Adipose tissue (tissue), 3 donors: ENCODE measurements around the gene SUCLG2. TPM values are rescaled to one million over a fixed set of nuclear protein-coding genes. Genes with fewer than 3 reads are reported as not detected.

ENCODE experiments used
- H3K27ac ChIP-seq: one replicate; pipeline ENCODE4 v1.5.1; 2013; ENCODE audit warnings: low read depth, low read length
- WGBS, 3 donors: extraction: QIAGEN DNeasy Blood & Tissue Kit; methylation state at CpG; one replicate each; pipeline ENCODE4 v1.1.7; 2013; 5-methylcytosine and 5-hydroxymethylcytosine counted together
- polyA plus RNA-seq, 3 donors: library from polyadenylated mRNA; stranded (reverse); fragments of 200-250 nt; gene quantifications; one replicate each; pipeline ENCODE4 v1.2.3, GENCODE V29; 2013
- donor health status: healthy with polysubstance abuse.
- donor health status: Bipolar disorder and iron deficiency.
- donor health status: healthy.

Gene SUCLG2
- polyA plus RNA-seq, 3 donors = 26.2 to 64.3 (median 50.3) TPM

DNA sequence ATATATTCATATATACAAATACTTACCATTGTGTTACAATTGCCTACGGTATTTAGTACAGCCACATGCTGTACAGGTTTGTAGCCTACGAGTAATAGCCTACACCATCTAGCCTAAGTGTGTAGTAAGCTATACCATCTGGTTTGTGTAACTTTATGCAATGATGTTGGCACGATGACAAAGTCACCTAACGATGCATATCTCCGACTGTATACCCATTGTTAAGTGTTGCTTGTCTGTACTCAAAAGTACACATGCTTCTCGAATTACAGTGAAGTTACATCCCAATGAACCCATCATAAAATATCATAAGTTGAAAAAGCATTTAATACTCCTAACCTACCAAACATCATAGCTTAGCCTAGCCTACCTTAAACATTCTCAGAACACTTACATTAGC is 329.2 kb downstream of the SUCLG2 start:
- 82 to 87% (median 85%) methylated on average over 6 of the region's 6 CpGs for WGBS, 3 donors
- no peak overlapping the region for H3K27ac ChIP-seq
